Smooth muscle cell (in vitro differentiated cells): Measurements from ENCODE around the gene SATB1. TPM values are rescaled to one million over a fixed set of nuclear protein-coding genes. Genes with fewer than 3 reads are reported as not detected.

ENCODE experiments used
- DNase-seq: peaks from one replicate; lab custom pipeline; 2025; ENCODE audit not compliant: unreplicated experiment; lab: John Stamatoyannopoulos, UW
- H2AFZ ChIP-seq: fragments of 200-600 bp; sonication (generic); 2 replicates; pipeline ENCODE4 v1.6.0; 2016; ENCODE audit warnings: antibody characterized with exemption, low read depth, mild to moderate bottlenecking
- H3F3A ChIP-seq: fragments of 200-600 bp; sonication (generic); 2 replicates; pipeline ENCODE4 v1.6.0; 2017; ENCODE audit warnings: antibody characterized with exemption, low read depth
- H3K27ac ChIP-seq: fragments of 200-600 bp; sonication (generic); 2 replicates; pipeline ENCODE4 v1.5.1; 2016; ENCODE audit warnings: low read depth, mild to moderate bottlenecking
- H3K27me3 ChIP-seq: fragments of 200-600 bp; sonication (generic); 2 replicates; pipeline ENCODE4 v1.6.1; 2016; ENCODE audit warnings: low read depth, mild to moderate bottlenecking
- H3K36me3 ChIP-seq: fragments of 200-600 bp; sonication (generic); 2 replicates; pipeline ENCODE4 v1.5.1; 2016; ENCODE audit warnings: low read depth
- H3K4me1 ChIP-seq: fragments of 200-600 bp; sonication (generic); 2 replicates; pipeline ENCODE4 v1.5.1; 2016; ENCODE audit warnings: low read depth
- H3K4me2 ChIP-seq: fragments of 200-600 bp; sonication (generic); 2 replicates; pipeline ENCODE4 v1.6.0; 2016; ENCODE audit warnings: mild to moderate bottlenecking
- H3K4me3 ChIP-seq: fragments of 200-600 bp; sonication (generic); 2 replicates; pipeline ENCODE4 v1.5.1; 2016; ENCODE audit warnings: mild to moderate bottlenecking
- H3K79me2 ChIP-seq: fragments of 200-600 bp; sonication (generic); 2 replicates; pipeline ENCODE4 v1.6.0; 2016; ENCODE audit warnings: low read depth, mild to moderate bottlenecking
- H3K9ac ChIP-seq: fragments of 200-600 bp; sonication (generic); 2 replicates; pipeline ENCODE4 v1.6.0; 2016; ENCODE audit warnings: low read depth
- H3K9me3 ChIP-seq: fragments of 200-600 bp; sonication (generic); replicated peaks from 2 replicates; pipeline ENCODE4 v1.5.1; 2016; ENCODE audit warnings: low read depth
- H4K20me1 ChIP-seq: fragments of 200-600 bp; sonication (generic); 2 replicates; pipeline ENCODE4 v1.6.0; 2016; ENCODE audit warnings: low read depth
- CTCF ChIP-seq: fragments of 200-600 bp; sonication (generic); IDR thresholded peaks from 2 replicates; pipeline ENCODE4 v1.5.1; 2017; ENCODE audit warnings: borderline replicate concordance, mild to moderate bottlenecking, antibody characterized with exemption; ENCODE audit not compliant: insufficient read depth, poor library complexity, severe bottlenecking
- WGBS: methylation state at CpG from one replicate; pipeline ENCODE4 v1.1.7; 2016; ENCODE audit warnings: low lambda C conversion rate; 5-methylcytosine and 5-hydroxymethylcytosine counted together
- polyA plus RNA-seq: library from polyadenylated mRNA; unstranded; fragments of >200 nt; fragmentation: Nextera tagmentation; extraction: Ambion mirVana; gene quantifications from 2 replicates; pipeline ENCODE4 v1.2.1, GENCODE V29; 2016
- total RNA-seq: library from RNA; depleted of rRNA; stranded (reverse); fragments of >200 nt; gene quantifications from 2 replicates; pipeline ENCODE4 v1.2.3, GENCODE V29; 2014

Gene SATB1
- total and polyA plus RNA-seq, 2 experiments from 2014 or later = 4.1 to 9.3 TPM

GRCh38 chr3:18434711-18435110 lies 9.6 kb upstream of the SATB1 start:
- H3K36me3 ChIP-seq = no peaks in the 10 kb centered on the region
- no peak for TF ChIP-seq CTCF
- no peak overlapping the region for H3K9ac ChIP-seq
- no peaks in the 10 kb centered on the region for H4K20me1 ChIP-seq
- H3K9me3 ChIP-seq = no peaks in the 10 kb centered on the region
- no peak overlapping the region for H3K4me2 ChIP-seq
- H3K79me2 ChIP-seq = no peaks in the 10 kb centered on the region
- H3K27me3 ChIP-seq = peaks cover 33% of the 10 kb centered on the region
- no peaks in the 10 kb centered on the region for H3F3A ChIP-seq
- no peak overlapping the region for H3K4me3 ChIP-seq
- H3K4me1 ChIP-seq = no peaks in the 10 kb centered on the region
- DNase-seq = no peak
- no peak overlapping the region for H3K27ac ChIP-seq
- WGBS = 92% methylated on average over 6 of the region's 6 CpGs
- H2AFZ ChIP-seq = no peak overlapping the region

GRCh38 chr3:18432752-18433151 lies 7.6 kb upstream of the SATB1 start:
- H3K4me1 ChIP-seq = no peaks in the 10 kb centered on the region
- no peak overlapping the region for H2AFZ ChIP-seq
- WGBS = 88% methylated on average over 1 of the region's 1 CpG

GRCh38 chr3:18431266-18431665 lies 6.1 kb upstream of the SATB1 start:
- no peak overlapping the region for H3K27ac ChIP-seq
- DNase-seq = no peak
- peaks cover 4% of the 10 kb centered on the region for H3K4me1 ChIP-seq
- H3K27me3 ChIP-seq = peaks cover 18% of the 10 kb centered on the region
- no peak for TF ChIP-seq CTCF
- H3K4me2 ChIP-seq = no peak overlapping the region
- H3K79me2 ChIP-seq = no peaks in the 10 kb centered on the region
- H4K20me1 ChIP-seq = no peaks in the 10 kb centered on the region
- no peaks in the 10 kb centered on the region for H3F3A ChIP-seq
- no peaks in the 10 kb centered on the region for H3K9me3 ChIP-seq
- H3K9ac ChIP-seq = no peak overlapping the region
- 63% methylated on average over 3 of the region's 3 CpGs for WGBS
- no peak overlapping the region for H2AFZ ChIP-seq
- no peak overlapping the region for H3K4me3 ChIP-seq
- H3K36me3 ChIP-seq = no peaks in the 10 kb centered on the region

More at GRCh38 chr3:18432752-18433151, 7.6 kb upstream of the SATB1 start:
- Histone ChIP-seq H3K4me2 (no peak overlapping the region), H4K20me1 (no peaks in the 10 kb centered on the region), H3K36me3 (no peaks in the 10 kb centered on the region), H3K27me3 (peaks cover 18% of the 10 kb centered on the region), H3K79me2 (no peaks in the 10 kb centered on the region), H3K27ac (no peak overlapping the region), H3K9me3 (no peaks in the 10 kb centered on the region), H3F3A (no peaks in the 10 kb centered on the region), H3K9ac (no peak overlapping the region), H3K4me3 (no peak overlapping the region)
- no peak for DNase-seq
- TF ChIP-seq CTCF = no peak

- Histone ChIP-seq H3K4me3 (no peak overlapping the region), H3K36me3 (no peaks in the 10 kb centered on the region), H3K4me2 (no peak overlapping the region), H4K20me1 (no peaks in the 10 kb centered on the region), H3K27me3 (peaks cover 18% of the 10 kb centered on the region), H3F3A (no peaks in the 10 kb centered on the region), H3K9ac (no peak overlapping the region), H3K9me3 (no peaks in the 10 kb centered on the region), H2AFZ (no peak overlapping the region), H3K4me1 (peaks cover 7% of the 10 kb centered on the region), H3K27ac (no peak overlapping the region), H3K79me2 (no peaks in the 10 kb centered on the region)
- 82% methylated on average over 6 of the region's 6 CpGs for WGBS
- DNase-seq = no peak
- TF ChIP-seq CTCF = no peak
Measured at GRCh38 chr3:18428991-18429745, 4.0 kb upstream of the SATB1 start.
